ENCODE measurements around the gene NIPAL3. TPM values are rescaled to one million over a fixed set of nuclear protein-coding genes. Genes with fewer than 3 reads are reported as not detected.

The NIPAL3 gene
- total RNA-seq, 1 experiment from 2014 or later, result 6.5 TPM

DNA sequence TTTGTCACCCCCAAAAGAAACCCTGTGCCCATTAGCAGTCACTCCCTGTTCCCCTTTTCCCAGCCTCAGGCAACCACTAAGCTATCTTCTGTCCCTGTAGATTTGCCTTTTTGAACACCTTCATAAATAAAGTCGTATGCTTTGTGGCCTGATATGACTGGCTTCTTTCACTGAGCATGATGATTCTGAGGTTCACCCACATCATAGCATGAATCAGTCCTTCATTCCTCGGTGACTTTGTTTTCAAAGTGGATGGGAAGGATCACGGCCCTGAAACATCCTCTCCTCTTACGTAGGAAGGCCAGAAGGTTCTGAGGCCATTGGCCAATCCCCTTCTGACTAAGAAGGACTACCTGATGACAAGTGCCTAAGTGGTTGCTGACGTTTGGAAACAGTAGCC lies 39.1 kb downstream of the NIPAL3 start:
- BruUV-seq (replicated peaks), result no TSS peak
- Histone ChIP-seq H3K36me3 (ENCODE audit: insufficient read depth, low read length, poor library complexity, severe bottlenecking) (no peaks in the 10 kb centered on the region), H3K27ac (ENCODE audit: low read depth, low read length, poor library complexity, severe bottlenecking) (no peak overlapping the region), H3K4me3 (ENCODE audit: low read depth, low read length, poor library complexity, severe bottlenecking) (no peak overlapping the region), H3K27me3 (replicated peaks; ENCODE audit: insufficient read depth, low read depth, low read length, poor library complexity) (no peaks in the 10 kb centered on the region), H3K9me3 (ENCODE audit: low read depth, low read length, poor library complexity, severe bottlenecking) (no peaks in the 10 kb centered on the region), H3K4me1 (ENCODE audit: insufficient read depth, low read length, poor library complexity, severe bottlenecking) (no peaks in the 10 kb centered on the region)
- TF ChIP-seq CTCF (conservative IDR thresholded peaks at IDR 0.05; ENCODE audit: low read depth, low read length) (no peak), EZH2 (IDR thresholded peaks at IDR 0.05; ENCODE audit: borderline replicate concordance, low read depth, low read length, poor library complexity, severe bottlenecking) (no peak)
- no peak for DNase-seq (ENCODE audit: low spot score)
- POLR2A ChIA-PET (ENCODE audit: low non-redundant PET), result no interaction called here
- CTCF ChIA-PET, result interaction anchor here (0.6 kb wide), 1 partner anchor 86 kb away, joined by 6 read pairs; no protein-coding TSS in a partner anchor
- intact Hi-C loops (cut with micrococcal nuclease; ENCODE audit: unreplicated experiment), result no loop called here

DNA sequence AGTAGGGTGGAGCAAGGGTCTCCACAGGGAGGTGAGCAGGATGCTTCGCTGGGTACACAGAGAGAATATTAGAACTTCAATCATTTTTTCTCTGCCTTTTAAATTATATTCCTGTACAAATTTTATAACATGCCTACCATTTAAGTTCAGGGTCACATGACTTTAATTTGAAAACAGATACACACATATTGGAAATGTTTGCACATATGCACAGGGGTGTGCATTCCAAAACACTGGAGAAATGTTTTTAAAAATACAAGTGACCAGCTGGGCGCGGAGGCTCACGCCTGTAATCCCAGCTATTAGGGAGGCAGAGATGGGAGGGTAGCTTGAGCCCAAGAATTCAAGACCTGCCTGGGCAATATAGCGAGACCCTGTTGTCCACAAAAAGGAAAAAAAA lies 39.7 kb downstream of the NIPAL3 start:
- H3K27me3 ChIP-seq (replicated peaks; ENCODE audit: insufficient read depth, low read depth, low read length, poor library complexity), result no peaks in the 10 kb centered on the region
- H3K27ac ChIP-seq (ENCODE audit: low read depth, low read length, poor library complexity, severe bottlenecking), result no peak overlapping the region
- TF ChIP-seq EZH2 (IDR thresholded peaks at IDR 0.05; ENCODE audit: borderline replicate concordance, low read depth, low read length, poor library complexity, severe bottlenecking) (no peak), CTCF (conservative IDR thresholded peaks at IDR 0.05; ENCODE audit: low read depth, low read length) (no peak)
- ChIA-PET CTCF (no interaction called here), POLR2A (ENCODE audit: low non-redundant PET) (interaction anchor here (0.7 kb wide), 1 partner anchor 21 kb away, joined by 4 read pairs; no protein-coding TSS in a partner anchor)
- no peaks in the 10 kb centered on the region for H3K36me3 ChIP-seq (ENCODE audit: insufficient read depth, low read length, poor library complexity, severe bottlenecking)
- H3K4me3 ChIP-seq (ENCODE audit: low read depth, low read length, poor library complexity, severe bottlenecking), result no peak overlapping the region
- intact Hi-C loops (cut with micrococcal nuclease; ENCODE audit: unreplicated experiment), result no loop called here
- no peak for DNase-seq (ENCODE audit: low spot score)
- no peaks in the 10 kb centered on the region for H3K4me1 ChIP-seq (ENCODE audit: insufficient read depth, low read length, poor library complexity, severe bottlenecking)
- BruUV-seq (replicated peaks), result no TSS peak
- H3K9me3 ChIP-seq (ENCODE audit: low read depth, low read length, poor library complexity, severe bottlenecking), result no peaks in the 10 kb centered on the region

DNA sequence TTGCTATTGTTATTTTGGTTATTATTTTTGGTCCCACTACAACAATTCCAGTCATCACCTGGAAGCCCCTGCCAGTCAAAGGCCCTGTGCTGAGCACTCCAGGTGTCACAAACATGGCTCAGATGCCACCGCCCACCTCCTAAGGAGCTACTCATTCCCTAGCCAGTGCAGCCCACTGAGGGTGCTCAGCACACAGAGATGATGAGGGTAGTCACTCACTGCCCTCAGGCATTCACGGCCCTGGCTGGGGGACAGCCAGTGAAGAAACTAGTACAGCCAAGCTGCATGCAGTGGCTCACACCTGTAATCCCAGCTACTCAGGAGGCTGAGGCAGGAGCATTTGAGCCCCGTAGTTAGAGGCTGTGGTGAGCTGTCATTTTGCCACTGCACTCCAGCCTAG lies 42.3 kb downstream of the NIPAL3 start:
- TF ChIP-seq CTCF (conservative IDR thresholded peaks at IDR 0.05; ENCODE audit: low read depth, low read length) (no peak), EZH2 (IDR thresholded peaks at IDR 0.05; ENCODE audit: borderline replicate concordance, low read depth, low read length, poor library complexity, severe bottlenecking) (no peak)
- H3K4me3 ChIP-seq (ENCODE audit: low read depth, low read length, poor library complexity, severe bottlenecking), result no peak overlapping the region
- no peaks in the 10 kb centered on the region for H3K36me3 ChIP-seq (ENCODE audit: insufficient read depth, low read length, poor library complexity, severe bottlenecking)
- H3K27ac ChIP-seq (ENCODE audit: low read depth, low read length, poor library complexity, severe bottlenecking), result no peak overlapping the region
- intact Hi-C loops (cut with micrococcal nuclease; ENCODE audit: unreplicated experiment), result no loop called here
- no peak for DNase-seq (ENCODE audit: low spot score)
- no peaks in the 10 kb centered on the region for H3K9me3 ChIP-seq (ENCODE audit: low read depth, low read length, poor library complexity, severe bottlenecking)
- BruUV-seq (replicated peaks), result no TSS peak
- H3K4me1 ChIP-seq (ENCODE audit: insufficient read depth, low read length, poor library complexity, severe bottlenecking), result no peaks in the 10 kb centered on the region
- H3K27me3 ChIP-seq (replicated peaks; ENCODE audit: insufficient read depth, low read depth, low read length, poor library complexity), result no peaks in the 10 kb centered on the region
- ChIA-PET POLR2A (ENCODE audit: low non-redundant PET) (no interaction called here), CTCF (no interaction called here)
